ENCODE measurements around the gene KPNA1.

The KPNA1 gene

DNA sequence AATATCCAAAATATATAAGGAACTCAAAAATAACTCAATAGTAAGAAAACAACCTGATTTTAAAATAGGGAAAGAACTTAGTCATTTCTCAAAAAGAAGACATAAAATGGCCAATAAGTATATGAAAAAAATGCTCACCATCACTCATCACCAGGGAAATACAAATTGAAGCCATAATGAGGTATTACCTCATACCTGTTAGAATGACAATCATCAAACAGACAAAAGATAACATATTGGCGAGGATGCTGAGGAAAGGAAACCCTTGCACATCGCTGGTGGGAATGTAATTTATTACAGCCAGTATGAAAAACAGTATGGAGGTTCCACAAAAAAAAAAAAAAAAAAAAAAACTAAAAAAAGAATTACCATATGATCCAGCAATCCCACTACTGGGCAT lies 38.2 kb downstream of the KPNA1 start:
- Histone ChIP-seq H3K36me3 (ENCODE audit: insufficient read depth) (no peaks in the 10 kb centered on the region), H4K20me1 (ENCODE audit: insufficient read depth) (no peaks in the 10 kb centered on the region; the same call in 1 of the 2 replicates), H3K4me3 (IDR thresholded peaks at IDR 0.05; ENCODE audit: insufficient read depth, low read depth, low read length) (no peak overlapping the region), H2AFZ (ENCODE audit: low read depth) (no peak overlapping the region), H3K27me3 (ENCODE audit: insufficient read depth, low read depth) (no peaks in the 10 kb centered on the region), H3K9ac (no peak overlapping the region), H3K4me1 (ENCODE audit: low read depth, poor library complexity, severe bottlenecking) (no peaks in the 10 kb centered on the region), H3K4me2 (no peak overlapping the region), H3K79me2 (ENCODE audit: insufficient read depth, low read depth) (peaks cover 34% of the 10 kb centered on the region; the same call in 1 of the 2 replicates), H3K27ac (no peak overlapping the region)
- TF ChIP-seq, protein P1, sequence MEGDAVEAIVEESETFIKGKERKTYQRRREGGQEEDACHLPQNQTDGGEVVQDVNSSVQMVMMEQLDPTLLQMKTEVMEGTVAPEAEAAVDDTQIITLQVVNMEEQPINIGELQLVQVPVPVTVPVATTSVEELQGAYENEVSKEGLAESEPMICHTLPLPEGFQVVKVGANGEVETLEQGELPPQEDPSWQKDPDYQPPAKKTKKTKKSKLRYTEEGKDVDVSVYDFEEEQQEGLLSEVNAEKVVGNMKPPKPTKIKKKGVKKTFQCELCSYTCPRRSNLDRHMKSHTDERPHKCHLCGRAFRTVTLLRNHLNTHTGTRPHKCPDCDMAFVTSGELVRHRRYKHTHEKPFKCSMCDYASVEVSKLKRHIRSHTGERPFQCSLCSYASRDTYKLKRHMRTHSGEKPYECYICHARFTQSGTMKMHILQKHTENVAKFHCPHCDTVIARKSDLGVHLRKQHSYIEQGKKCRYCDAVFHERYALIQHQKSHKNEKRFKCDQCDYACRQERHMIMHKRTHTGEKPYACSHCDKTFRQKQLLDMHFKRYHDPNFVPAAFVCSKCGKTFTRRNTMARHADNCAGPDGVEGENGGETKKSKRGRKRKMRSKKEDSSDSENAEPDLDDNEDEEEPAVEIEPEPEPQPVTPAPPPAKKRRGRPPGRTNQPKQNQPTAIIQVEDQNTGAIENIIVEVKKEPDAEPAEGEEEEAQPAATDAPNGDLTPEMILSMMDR (conservative IDR thresholded peaks at IDR 0.05; ENCODE audit: low read depth, low read length), result no peak

DNA sequence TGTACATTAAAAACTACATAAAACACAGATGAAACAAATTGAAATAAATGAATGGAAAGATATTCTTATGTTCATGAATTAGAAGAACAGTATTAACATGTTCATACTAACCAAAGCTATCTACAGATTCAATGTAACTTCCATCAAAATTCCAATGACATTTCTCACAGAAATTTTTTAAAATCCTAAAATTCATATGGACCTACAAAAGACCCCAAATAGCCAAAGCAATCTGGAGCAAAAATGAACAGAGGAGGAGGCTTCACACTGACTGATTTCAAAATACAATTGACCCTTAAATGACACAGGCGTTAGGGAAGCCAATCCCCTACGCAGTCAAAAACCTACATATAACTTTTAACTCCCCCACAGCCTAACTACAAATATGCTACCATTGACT lies 39.4 kb downstream of the KPNA1 start:
- Histone ChIP-seq H3K36me3 (ENCODE audit: insufficient read depth) (no peaks in the 10 kb centered on the region), H3K4me3 (IDR thresholded peaks at IDR 0.05; ENCODE audit: insufficient read depth, low read depth, low read length) (no peak overlapping the region), H3K4me2 (no peak overlapping the region), H3K79me2 (ENCODE audit: insufficient read depth, low read depth) (peaks cover 44% of the 10 kb centered on the region; the same call in 1 of the 2 replicates), H3K27ac (no peak overlapping the region), H2AFZ (ENCODE audit: low read depth) (no peak overlapping the region), H3K27me3 (ENCODE audit: insufficient read depth, low read depth) (no peaks in the 10 kb centered on the region), H3K9ac (no peak overlapping the region), H4K20me1 (ENCODE audit: insufficient read depth) (no peaks in the 10 kb centered on the region), H3K4me1 (ENCODE audit: low read depth, poor library complexity, severe bottlenecking) (peaks cover 5% of the 10 kb centered on the region)
- TF ChIP-seq, protein P1 (conservative IDR thresholded peaks at IDR 0.05; ENCODE audit: low read depth, low read length), result no peak

DNA sequence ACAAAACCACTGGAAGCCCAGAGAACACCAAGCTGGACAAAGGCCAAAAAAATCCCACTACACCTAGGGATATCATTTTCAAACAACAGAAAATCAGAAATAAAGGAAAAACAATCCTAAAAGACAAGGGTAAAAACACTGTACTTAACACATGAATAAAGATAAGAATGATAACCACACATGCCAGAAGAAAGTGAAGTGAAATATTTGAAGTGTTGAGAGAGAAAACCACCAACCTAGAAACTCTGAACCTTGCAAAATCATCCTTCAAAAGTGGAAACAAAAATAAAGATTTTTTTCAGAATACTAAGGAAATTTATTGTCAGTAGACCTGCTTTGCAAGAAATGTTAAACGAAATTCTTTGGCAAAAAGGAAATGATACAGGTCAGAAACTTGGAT lies 45.1 kb downstream of the KPNA1 start:
- no peaks in the 10 kb centered on the region for H3K27me3 ChIP-seq (ENCODE audit: insufficient read depth, low read depth)

DNA sequence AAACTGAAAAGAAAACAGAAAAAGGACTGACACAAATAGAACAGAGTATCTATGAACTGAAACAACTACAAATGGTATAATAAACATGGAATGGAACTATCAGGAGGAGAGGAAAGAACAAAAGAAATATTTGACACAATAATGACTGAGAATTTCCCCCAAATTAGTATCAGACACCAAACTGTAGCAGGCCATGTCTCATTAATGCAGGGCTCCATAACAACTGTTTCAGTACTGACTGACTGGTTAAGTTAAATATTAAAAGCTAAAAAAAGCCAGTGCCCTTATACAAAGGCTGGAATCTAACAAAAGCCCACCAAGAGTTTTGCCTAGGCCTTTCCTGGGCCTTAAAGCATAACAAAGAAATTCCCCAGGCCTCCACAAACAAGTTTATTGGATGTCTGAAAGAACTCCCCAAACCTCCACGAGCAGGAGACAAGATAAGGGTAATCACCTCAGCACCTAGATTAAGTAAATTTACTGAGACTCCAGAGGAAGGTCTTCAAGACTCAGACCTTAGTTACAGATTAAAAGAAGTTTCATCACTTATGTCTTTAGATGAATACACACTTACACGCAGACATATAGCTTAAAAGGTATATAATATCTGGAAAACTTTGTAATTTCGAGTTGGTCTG lies 45.7 kb downstream of the KPNA1 start:
- no peak overlapping the region for H2AFZ ChIP-seq (ENCODE audit: low read depth)
- H3K27ac ChIP-seq, result no peak overlapping the region
- peaks cover 33% of the 10 kb centered on the region; the same call in 1 of the 2 replicates for H3K79me2 ChIP-seq (ENCODE audit: insufficient read depth, low read depth)
- no peaks in the 10 kb centered on the region for H3K27me3 ChIP-seq (ENCODE audit: insufficient read depth, low read depth)
- H3K4me2 ChIP-seq, result no peak overlapping the region
- no peak overlapping the region for H3K4me3 ChIP-seq (IDR thresholded peaks at IDR 0.05; ENCODE audit: insufficient read depth, low read depth, low read length)
- H3K9ac ChIP-seq, result no peak overlapping the region
- H3K36me3 ChIP-seq (ENCODE audit: insufficient read depth), result 0 out of 2 replicates have a peak, but pooled peaks cover 4% of the 10 kb centered on the region
- 0 out of 2 replicates have a peak, but pooled peaks cover 7% of the 10 kb centered on the region for H4K20me1 ChIP-seq (ENCODE audit: insufficient read depth)
- H3K4me1 ChIP-seq (ENCODE audit: low read depth, poor library complexity, severe bottlenecking), result peaks cover 14% of the 10 kb centered on the region
- TF ChIP-seq, protein P1 (conservative IDR thresholded peaks at IDR 0.05; ENCODE audit: low read depth, low read length), result no peak

More for the DNA sequence above, 45.1 kb downstream of the KPNA1 start:
- peak overlapping the region; percentile 7; the same call in 1 of the 2 replicates for H3K4me2 ChIP-seq
- peaks cover 35% of the 10 kb centered on the region; the same call in 1 of the 2 replicates for H3K79me2 ChIP-seq (ENCODE audit: insufficient read depth, low read depth)
- H2AFZ ChIP-seq (ENCODE audit: low read depth), result no peak overlapping the region
- H3K4me1 ChIP-seq (ENCODE audit: low read depth, poor library complexity, severe bottlenecking), result peaks cover 14% of the 10 kb centered on the region
- TF ChIP-seq, protein P1 (conservative IDR thresholded peaks at IDR 0.05; ENCODE audit: low read depth, low read length), result no peak
- H3K36me3 ChIP-seq (ENCODE audit: insufficient read depth), result 0 out of 2 replicates have a peak, but pooled peaks cover 4% of the 10 kb centered on the region
- H3K4me3 ChIP-seq (IDR thresholded peaks at IDR 0.05; ENCODE audit: insufficient read depth, low read depth, low read length), result no peak overlapping the region
- H3K27ac ChIP-seq, result no peak overlapping the region
- H4K20me1 ChIP-seq (ENCODE audit: insufficient read depth), result 0 out of 2 replicates have a peak, but pooled peaks cover 7% of the 10 kb centered on the region
- H3K9ac ChIP-seq, result no peak overlapping the region
